AG09309 (cell line): Measurements from ENCODE around the gene PKN1.

Experiments
- DNase-seq: peaks from one replicate; pipeline ENCODE4 v3.0.0-alpha.2; 2010; ENCODE audit warnings: low read depth
- H3K4me3 ChIP-seq: 2 replicates; pipeline ENCODE4 v1.5.1; 2011; ENCODE audit warnings: mild to moderate bottlenecking, low read depth, low read length, moderate library complexity; ENCODE audit not compliant: control insufficient read depth
- CTCF ChIP-seq: IDR thresholded peaks from 2 replicates; pipeline ENCODE4 v1.5.1; 2011; ENCODE audit warnings: mild to moderate bottlenecking, low read depth, low read length, inconsistent platforms; ENCODE audit not compliant: insufficient read depth, control insufficient read depth; ENCODE audit errors: missing control alignments

The PKN1 gene

GRCh38 chr19:14407605-14408484 is 25.3 kb upstream of the PKN1 start:
- no peak for DNase-seq
- no peak for TF ChIP-seq CTCF

GRCh38 chr19:14408491-14409145 is 24.5 kb upstream of the PKN1 start:
- TF ChIP-seq CTCF = no peak
- H3K4me3 ChIP-seq = no peak overlapping the region
- no peak for DNase-seq

More at GRCh38 chr19:14407605-14408484, 25.3 kb upstream of the PKN1 start:
- no peak overlapping the region for H3K4me3 ChIP-seq

- no peak overlapping the region for H3K4me3 ChIP-seq
- no peak for TF ChIP-seq CTCF
- no peak for DNase-seq
Measured at GRCh38 chr19:14409146-14410023, 23.7 kb upstream of the PKN1 start.

GRCh38 chr19:14410091-14411051 is 22.7 kb upstream of the PKN1 start:
- no peak overlapping the region for H3K4me3 ChIP-seq
- TF ChIP-seq CTCF = no peak
- no peak for DNase-seq

- no peak for DNase-seq
- TF ChIP-seq CTCF = no peak
- no peak overlapping the region for H3K4me3 ChIP-seq
Measured at GRCh38 chr19:14411161-14411937, 21.8 kb upstream of the PKN1 start.
